Stimulated activated CD4-positive, alpha-beta T cell treated with anti-CD3 and anti-CD28 coated beads, TNF-alpha, amount 100 ng/mL, for 1 hour (primary cell): ENCODE results near the gene SPRYD3.
A peak's percentile ranks its signal among the peaks of the same experiment; 100 is the strongest.
"Not testable (repeated sequence)": the region's sequence is repeated elsewhere in the genome, so short reads cannot be mapped to it uniquely, and the experiment has no call there.

Experiments
- DNase-seq, 3 donors: peaks; one replicate each; pipeline ENCODE4 v3.0.0-alpha.2; 2020; ENCODE audit warnings: low read depth in 3 of 3, low spot score in 1 of 3

Gene SPRYD3, protein sequence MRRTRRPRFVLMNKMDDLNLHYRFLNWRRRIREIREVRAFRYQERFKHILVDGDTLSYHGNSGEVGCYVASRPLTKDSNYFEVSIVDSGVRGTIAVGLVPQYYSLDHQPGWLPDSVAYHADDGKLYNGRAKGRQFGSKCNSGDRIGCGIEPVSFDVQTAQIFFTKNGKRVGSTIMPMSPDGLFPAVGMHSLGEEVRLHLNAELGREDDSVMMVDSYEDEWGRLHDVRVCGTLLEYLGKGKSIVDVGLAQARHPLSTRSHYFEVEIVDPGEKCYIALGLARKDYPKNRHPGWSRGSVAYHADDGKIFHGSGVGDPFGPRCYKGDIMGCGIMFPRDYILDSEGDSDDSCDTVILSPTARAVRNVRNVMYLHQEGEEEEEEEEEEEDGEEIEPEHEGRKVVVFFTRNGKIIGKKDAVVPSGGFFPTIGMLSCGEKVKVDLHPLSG

DNA sequence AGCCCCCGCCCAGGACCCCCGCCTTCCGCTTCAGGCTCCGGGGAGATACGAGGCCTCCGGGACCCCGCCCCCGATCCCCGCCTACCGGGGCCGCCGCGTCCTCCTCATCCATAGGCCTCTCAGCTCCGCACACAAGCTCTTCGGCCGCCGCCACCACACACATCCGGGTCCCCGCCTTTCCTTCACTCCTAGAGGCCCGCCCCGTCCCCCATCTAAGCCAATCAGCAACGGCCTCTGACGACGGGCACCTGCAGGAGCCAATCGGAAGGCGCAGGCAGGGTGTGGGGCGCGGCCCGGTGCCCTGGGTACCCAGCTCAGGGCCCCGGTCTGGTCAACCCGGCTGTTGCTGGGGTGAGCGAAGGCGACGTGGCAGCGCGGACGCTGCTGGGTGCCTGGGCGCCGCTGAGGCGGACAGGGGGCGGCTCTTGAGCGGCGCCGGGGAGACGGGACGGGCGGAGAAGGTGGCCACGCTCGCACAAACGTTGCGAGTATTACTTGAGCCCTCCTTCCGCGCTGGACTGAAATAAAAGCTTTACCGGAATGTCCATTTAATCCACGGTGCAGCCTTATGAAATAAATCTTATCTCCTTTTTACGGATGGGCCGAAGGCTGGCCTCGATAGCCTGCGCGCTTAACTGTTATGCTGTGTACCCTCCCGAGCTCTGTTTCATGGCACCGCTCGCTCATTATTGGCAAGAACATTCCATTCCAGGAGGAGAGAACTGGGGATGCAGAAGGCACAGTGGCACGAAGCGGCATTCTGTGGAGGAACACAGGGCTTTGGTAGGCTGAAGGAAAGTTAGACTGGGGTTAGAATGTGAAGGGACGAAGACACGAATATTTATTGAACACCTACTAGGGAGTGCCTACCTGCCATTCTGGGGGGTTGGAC is at the start of gene SPRYD3:
Gene SPRYD3 (minus strand): TSS at position 165 of the 892 bp plus-strand sequence. CDS start 57 bp downstream, at position 108.
- DNase-seq: peak; percentile 91 to 97 (median 93)

DNA sequence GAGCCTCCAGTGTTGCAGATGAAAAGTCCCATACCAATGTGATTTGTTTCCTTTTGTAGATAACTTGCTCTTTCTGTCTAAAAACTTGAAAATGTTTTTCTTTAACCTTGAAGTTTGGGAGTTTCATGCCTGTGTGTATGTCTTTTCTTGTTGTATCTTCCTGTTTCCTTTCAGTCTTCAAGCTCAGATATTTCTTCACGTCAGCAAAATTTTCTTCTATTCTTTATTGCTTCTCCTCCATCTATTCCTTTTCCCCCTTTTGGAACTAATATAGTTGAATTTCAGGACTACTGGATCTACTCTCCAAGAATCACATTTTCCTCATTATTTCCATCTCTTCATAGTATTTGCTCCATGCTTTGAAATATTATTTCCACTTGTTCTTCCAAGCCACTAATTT is 48.0 kb upstream of the SPRYD3 start:
- DNase-seq: no peak

DNA sequence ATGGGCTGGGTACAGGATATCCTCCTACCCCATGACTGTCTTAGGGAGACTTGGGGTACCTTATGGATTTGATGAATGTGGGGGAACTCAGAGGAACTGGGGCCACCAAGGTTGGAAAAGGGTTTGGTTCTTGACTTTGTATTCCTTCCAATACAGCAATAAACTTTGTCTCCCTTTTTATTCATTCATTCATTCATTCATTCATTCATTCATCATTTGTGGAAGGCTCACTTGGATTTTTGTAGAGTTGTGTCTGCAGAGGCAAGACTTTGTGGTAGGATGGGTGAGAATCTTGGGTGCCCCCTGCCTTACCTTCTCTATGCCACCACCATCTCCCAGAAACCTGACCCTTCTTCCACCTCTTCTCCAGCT is 45.1 kb upstream of the SPRYD3 start:
- DNase-seq: no peak

DNA sequence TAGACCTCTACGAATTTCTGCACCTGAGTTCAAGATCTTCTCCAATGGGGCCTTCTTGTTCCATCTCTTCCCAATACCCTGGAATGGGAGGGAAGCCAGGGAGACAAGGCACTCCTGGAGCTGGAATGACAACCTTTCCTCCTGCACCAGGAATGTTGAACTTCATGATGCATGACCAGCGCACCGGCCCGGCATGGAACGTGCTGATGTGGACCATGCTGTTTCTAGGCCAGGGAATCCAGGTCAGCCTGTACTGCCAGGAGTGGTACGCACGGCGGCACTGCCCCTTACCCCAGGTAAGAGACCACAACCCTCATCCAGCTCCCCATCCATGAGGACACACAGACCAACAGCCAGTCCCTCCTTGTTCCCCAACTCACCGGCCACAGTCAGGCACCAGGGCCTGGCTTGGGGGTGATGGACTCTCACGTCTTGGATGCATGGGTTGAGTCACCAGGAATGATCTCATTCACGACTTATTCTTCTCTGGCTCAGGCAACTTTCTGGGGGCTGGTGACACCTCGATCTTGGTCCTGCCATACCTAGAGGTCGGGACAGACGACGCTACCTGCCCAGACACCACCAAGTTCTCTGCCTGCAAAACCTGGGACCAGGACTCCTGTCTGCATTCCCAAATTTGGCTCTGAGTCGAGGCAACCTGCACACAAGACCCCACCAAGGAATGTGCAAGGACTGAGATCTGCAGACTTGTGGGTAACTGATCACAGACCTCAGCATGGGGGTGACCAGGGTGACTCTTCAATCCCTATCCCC is 44.6 kb upstream of the SPRYD3 start:
- DNase-seq: no peak

DNA sequence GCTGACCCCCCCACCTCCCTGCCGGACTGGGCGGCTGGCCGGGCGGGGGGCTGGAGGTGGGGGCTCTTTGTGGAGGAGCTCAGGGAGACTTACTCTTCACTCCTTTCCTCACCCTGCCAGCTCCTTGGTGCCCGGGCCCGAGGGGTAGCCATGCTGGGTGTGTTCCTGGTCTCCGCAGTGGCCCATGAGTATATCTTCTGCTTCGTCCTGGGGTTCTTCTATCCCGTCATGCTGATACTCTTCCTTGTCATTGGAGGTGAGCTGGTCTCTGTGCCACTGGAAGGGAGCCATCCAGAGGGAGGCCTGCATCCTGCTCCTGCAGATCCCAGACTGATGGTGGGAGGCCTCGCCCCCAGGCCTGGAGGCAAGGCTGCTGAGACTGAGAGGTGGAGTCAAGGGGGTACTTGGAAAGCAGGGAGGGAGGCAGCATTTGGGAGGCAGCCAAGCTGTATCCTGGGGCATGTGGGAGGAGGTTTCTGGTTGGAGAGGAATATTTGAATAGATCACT is 43.8 kb upstream of the SPRYD3 start:
- no peak for DNase-seq

DNA sequence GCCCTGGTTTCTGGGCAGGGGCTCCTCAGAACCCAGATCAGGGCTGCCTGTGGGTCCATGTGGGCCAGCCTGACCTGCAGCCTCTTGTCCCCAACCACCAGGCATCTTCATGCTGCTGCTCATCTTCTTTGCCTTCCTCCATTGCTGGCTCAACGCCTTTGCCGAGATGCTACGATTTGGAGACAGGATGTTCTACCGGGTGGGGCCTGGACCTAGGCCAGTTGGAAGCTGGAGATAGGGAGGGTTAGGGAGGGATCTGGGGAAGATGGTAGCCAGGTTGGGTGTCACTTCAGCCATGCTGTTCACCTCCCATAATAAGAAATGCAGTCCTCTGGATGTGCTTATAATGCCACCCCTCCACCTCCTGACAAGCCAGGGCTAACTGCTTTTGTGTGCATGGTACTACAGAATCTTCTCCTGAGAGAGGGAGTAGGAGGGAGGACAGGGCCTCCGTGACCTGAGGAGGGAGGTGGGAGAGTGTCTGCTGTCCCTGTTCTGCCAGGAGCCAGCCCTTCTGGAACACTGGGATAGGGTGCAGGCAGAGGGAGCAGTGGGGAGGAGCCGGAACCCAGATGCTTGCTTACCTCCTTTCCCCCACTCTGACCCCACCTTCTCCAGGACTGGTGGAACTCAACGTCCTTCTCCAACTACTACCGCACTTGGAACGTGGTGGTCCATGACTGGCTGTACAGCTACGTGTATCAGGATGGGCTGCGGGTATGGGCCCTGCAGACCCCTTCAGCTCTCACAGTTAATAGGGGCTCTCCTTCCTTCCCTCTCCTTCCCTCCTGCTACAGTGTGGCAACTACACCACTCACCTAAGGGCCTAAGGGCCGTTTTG is 41.7 kb upstream of the SPRYD3 start:
- DNase-seq: no peak

DNA sequence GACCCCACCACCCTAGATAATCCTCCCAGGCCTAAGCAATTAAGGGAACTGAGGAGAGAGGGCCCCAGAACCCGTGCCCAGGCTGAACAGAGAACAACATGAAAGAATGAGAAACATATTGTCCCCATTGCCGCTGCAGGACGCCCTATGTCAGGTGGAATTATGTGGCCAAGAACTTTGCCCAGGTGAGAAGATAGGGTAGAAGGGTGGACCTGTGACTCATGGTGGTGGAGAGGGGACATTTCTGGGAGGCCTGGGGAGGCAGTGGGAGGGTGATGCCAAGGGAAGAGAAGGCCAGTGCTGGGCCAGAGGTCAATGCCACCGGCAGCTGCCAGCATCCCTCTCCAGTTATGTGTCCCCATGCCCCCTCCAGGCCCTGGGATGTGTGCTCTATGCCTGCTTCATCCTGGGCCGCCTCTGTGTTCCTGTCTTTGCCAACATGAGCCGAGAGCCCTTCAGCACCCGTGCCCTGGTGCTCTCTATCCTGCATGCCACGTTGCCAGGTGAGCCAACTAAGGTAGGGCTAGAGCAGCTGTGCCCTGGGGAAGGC is 39.6 kb upstream of the SPRYD3 start:
- no peak for DNase-seq

DNA sequence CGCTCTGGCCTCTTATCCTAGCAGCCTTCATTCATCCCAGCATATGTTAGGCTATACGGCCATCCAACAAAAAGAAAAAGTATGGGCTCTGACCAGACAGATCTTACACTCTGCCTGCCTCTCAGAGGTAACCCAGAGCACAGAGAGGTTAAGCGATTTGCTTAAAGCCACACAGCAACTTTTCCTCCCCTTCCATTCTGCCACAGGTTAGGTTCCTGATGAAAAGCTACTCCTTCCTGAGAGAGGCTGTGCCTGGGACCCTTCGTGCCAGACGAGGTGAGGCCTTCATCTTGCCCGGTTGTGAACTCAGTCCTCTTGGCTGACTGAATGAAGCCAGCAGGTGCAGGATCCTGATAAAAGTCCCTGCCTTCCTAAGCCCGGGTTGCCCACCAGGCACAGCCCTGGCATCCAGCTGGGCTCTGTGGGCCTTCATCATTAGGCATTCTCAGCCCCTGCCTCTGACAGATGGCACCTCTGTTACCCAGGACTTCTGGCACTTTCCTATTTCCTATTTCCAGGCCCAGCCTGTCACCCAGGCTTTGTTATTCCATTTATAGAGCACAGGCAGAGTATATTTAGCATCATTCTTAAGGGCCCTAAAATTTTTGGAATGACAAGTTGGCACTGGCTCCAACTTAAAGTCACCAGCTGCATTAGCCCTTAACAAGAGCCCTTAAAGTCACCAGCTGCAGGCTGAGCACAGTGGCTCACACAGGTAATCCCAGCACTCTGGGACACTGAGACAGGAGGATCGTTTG is 36.9 kb upstream of the SPRYD3 start:
- no peak for DNase-seq

DNA sequence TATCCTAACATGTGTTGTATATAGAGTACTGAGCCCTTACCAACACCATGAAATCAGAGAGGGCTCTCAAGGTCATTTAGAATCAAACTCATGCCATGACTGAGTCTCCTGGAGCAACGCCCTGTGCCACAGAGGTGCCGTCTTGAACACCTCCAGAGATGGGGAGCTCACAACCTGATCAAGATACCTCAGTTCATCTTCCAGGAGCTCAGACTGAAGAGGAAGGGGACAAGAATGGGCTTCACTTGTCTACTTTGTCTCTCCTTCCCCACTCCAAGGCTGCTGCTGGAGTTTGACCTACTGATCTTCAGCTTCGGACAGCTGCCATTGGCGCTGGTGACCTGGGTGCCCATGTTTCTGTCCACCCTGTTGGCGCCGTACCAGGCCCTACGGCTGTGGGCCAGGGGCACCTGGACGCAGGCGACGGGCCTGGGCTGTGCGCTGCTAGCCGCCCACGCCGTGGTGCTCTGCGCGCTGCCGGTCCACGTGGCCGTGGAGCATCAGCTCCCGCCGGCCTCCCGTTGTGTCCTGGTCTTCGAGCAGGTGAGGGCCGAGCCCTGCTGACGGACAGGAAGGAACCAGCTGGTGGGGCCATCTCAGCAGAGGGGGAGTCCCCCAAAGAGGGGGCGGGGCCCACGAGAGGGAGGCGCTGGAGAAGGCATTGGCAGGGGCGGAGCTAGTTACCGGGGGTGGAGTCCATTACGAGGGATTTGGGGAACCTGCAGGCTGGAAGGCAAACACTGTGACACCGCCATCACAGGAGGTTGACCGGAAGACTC is 36.1 kb upstream of the SPRYD3 start:
- DNase-seq: no peak

DNA sequence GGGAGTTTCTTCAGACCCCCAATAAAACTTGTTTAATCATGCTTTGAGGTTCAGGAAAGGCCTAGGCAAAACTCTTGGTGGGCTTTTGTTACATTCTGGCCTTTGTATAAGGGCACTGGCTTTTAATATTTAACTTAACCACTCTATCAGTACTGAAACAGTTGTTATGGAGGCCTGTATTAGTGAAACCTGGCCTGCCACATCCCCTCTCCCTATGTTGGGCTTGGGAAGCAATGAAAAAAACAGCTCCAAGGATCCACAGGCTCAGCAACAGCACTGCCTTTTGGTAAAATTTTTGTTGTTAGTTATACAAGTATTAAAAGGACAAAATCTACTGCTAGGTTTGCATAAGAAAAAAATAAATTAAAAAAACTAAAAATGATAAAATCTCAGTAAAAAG is 34.8 kb upstream of the SPRYD3 start:
- DNase-seq: no peak

DNA sequence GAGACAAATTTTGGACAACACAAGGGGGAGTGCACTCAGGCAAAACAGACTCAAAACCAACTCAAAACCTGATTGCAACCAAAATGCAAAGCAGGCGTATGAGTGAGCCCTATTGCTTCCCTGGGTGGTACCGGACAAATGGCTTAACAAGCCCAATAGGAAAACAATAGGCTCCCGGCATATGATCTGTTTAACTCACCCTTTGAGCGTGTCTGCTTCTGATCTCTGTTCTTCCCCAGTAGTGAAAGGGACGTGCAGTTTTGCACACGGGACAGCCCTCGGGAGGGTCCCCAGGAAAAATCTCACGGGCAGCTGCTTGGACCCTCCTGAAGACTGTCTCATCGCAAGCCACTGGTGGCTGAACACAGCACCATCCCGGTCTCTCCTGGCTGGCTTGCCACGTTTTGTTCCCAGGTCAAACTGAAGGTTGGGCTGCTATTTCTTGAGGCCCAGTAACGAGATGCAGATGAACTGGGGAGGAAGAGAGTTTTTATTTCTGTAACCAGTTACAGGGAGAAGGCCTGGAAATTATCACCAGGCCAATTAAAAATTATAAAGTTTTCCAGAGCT is 34.0 kb upstream of the SPRYD3 start:
- DNase-seq: no peak

DNA sequence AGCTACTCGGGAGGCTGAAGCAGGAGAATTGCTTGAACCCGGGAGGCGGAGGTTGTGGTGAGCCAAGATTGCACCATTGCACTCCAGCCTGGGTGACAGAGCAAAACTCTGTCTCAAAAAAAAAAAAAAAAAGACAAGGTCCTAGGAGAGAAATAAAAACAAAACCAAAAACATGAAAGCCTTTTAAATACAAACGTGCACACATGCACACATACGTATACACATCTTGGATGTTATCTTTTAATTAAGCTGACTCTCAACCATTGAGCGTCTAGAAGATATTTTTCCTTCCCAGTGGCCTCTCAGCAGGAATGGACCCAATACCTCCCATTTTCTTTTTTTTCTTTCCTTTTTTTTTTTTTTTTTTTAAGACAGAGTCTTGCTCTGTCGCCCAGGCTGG is 33.2 kb upstream of the SPRYD3 start:
- DNase-seq: not testable (repeated sequence)

DNA sequence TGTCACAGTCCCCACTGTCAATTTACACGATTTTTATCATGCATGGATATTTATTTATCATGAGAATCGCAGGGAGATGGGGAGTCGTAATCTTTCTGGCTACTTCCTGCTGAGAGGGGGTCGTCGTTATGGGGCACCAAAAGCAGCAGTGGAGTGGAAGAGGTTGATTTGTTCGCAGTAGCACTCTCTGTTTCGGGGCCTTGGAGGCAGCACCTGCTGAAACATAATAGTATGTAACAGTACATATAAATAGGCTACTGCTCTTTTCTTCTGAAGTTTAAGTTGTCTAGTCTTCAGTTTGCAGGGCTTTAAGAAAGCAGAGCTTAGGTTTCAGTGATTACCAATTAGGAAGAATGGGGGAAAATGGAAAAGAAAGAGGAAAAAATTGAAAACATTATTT is 27.9 kb upstream of the SPRYD3 start:
- no peak for DNase-seq

DNA sequence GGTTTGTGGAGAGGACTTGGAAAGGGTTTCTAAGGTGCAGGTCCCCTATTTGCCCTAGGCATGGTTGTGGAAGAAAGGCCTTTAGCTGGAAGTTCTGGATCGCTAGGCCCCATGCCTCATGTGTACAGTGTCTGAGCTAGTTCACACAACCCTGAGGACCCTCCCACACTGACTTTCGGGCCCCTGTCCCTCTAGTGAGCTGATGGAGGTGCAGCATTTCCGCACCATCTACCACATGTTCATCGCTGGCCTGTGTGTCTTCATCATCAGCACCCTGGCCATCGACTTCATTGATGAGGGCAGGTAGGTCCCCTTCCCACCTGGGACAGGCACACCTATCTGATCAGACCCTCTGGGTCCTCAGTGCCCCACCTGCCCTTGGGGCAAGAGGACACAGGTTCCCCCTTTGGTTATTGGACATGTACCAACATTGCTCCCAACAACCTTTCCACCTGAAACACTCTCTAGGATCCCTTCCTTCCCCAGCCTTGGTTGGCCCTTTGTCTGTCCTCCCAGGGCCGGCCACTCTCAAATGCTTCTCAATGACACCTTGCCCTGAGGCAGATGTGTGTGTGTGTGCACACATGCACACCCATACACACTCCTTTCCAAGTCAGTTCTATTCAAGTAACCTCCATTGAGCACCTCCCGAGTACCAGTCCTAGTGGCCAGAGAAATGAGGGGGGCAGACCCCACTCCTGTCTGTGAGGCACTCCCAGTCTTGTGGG is 26.7 kb upstream of the SPRYD3 start:
- DNase-seq: no peak

DNA sequence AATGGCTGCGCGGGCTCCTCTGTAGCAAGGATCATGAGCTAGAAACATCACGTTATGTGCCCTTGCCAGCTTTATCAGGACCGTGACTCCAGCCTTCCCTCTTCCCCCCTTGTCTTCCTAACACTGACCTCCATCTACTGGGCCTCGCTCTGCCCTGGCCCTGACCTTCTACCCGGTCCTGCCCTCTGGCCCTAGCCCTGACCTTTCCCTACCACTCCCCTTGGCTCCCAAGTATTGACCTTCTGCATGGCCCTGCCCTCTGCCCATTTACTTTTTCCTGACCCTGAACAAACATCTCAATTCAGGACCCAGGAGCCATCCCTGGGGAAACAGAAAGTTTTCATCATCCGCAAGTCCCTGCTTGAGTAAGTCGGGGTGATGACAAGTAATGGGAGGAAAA is 26.1 kb upstream of the SPRYD3 start:
- DNase-seq: no peak

DNA sequence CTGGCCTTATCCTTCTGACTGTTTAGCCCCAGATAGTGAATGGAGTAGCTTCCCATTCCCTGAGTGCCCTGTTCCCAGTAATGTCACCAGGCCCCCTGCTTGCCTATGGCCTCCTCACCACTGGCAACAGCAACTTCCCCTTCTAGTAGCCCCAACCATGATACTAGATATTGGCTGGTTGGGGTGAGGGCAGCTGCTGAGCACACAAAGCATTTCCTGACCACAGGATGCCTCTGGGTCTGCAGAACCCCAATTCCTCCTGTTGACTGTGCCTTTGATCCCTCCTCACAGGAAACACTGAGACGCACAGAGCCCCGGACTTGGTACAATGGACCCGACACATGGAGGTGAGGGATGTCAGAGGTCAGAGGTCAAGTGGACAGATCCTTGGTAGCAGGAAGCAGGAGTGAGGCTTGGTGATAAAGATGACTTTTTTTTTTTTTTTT is 24.7 kb upstream of the SPRYD3 start:
- DNase-seq: no peak
